Activated naive CD4-positive, alpha-beta T cell treated with Interleukin-2 at 50 U/mL for 16 hours (primary cell): ENCODE results near the gene CDH6.

ENCODE experiments used
- DNase-seq: peaks from one replicate; pipeline ENCODE4 v3.0.0-alpha.2; 2020

The CDH6 gene

DNA sequence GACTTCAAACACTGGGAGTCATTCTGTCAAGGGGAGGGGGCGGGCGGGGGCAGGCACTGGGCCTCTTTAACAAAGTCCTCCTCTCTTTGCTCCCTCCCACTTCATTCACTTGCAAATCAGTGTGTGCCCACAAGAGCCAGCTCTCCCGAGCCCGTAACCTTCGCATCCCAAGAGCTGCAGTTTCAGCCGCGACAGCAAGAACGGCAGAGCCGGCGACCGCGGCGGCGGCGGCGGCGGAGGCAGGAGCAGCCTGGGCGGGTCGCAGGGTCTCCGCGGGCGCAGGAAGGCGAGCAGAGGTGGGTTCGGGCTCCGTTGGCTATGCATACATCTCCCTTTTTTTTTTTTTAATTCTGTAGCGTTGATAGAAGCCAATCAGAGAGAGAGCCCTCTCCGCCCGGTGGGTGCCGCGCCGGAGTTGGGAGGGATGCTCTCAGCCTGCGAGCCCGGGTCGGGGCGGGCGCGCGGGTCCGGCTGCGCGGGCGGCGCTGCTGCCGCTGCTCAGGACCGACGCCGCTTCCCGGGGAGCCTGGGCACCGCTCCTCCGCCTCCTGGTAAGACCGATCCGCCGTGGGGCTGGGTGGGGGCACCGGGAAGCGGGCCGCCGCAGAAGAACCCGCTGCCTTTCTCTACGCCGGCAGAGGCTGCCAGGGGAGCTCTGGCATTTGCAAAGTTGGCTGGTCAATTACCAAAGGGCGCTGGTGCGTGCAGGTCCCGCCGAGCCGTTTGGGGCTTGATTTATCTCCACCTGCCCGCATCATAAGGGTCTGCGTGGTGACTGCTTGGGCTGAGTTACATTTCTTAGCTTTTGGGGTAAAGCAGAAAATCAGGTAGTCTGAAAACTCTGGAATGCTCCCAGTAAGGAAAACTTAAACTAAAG lies at the start of gene CDH6:
Gene CDH6, plus strand, starts transcription at position 96 of the 877 bp plus-strand sequence. CDS start 73,788 bp downstream, outside the sequence.
- no peak for DNase-seq

DNA sequence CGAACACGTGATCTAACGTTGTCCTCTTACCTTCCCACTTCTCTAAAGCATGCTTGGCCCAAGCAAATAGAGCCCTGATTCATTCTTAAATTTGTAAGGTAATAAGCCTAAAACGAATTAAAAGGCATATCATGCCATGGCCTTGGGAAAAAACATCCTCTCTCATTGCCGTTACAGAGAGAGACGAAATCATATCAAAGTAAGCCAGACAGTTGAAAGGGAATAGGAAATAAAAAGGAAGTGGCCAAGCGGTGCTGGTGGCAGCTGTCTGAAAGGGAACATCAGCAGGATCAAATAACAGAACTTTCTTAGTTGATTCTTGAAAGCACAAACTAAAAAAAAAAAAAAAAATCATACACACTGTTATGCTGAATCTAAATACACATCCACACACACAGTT lies 49.1 kb upstream of the CDH6 start:
- DNase-seq = no peak

DNA sequence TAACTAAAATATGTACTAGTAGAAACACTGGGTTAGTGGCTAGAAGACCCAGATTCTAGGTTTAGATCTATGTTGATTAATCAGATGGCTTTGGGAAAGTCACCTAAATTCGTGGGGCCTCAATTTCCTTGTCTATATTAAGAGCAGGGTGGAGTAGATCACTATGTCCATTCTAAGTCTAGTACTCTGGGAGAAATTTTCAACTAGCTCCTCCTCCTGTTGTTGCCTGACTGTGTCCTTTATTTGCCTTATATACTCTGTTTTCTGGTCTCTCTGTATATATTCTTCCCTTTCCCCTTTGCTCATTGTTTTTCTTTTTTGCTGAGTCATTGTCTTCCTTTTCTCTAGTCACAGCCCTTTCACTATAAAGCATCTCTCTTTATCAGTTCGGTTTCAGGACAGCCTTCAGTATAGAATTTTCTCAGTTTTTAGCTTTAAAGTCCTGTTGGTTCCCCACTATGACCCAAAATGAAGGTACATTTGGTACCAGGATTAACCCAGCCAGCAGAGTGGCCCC lies 44.5 kb upstream of the CDH6 start:
- DNase-seq = no peak

DNA sequence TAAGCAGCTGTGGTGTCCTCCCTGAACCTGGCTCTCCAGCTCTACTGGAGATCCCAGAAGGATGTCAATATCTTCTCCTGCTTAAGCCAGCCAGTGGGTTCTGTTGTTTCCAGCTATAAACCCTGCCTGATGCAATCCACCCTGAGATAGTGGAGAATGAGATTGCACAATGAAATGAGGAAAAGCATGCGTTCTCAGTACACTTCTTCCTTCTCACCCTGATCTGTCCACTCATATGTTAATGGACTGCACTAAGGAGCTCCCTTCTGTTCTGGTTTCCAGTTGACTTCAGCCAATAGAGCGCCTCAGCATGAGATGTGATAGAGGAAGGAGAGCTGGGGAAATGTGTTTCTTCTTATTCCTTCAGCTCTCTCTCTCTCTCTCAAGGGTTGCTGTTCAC lies 40.0 kb upstream of the CDH6 start:
- DNase-seq = no peak

DNA sequence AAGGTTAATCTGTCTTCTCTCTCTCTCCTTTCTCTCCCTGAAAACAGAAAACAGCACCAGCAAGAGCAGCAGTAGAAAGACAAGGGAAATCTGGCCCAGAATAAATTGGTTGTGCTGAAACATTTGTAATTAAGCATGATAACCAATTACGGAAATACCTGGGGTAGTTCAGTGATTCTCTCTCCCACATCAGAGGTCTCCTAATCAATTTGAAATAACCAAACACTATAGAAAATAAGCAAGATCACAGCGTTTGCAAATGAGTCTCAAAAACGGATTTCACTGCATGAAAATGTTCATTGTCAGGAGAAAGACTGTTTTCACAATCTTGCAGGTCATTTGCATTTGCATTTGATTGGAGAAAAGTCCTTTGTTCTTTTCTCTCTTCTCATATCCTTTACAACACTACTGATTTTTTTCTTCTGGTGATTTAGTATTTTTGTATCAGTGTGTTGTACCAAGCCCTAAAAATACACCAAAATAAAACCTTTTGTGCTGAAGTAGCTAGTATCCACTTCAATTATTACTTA lies 36.8 kb upstream of the CDH6 start:
- DNase-seq = no peak

DNA sequence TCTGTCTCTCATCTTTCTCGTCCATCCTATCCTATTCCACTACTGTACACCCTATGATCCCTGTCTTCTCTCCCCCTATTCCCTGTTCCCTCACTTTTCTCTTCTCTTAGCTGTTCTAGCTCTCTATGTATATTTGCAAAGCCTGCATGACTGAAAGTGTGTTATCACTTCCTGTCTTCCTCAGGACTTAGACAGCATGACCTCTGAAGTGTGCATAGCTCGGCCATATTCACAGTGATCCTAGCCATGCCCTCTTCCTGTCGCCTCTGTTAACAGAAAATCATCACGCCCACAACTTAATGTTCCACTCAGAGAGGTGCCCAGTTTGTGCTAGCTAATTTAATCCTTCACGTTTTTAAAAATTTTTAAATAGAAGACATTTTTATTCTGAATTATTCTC lies 35.8 kb upstream of the CDH6 start:
- DNase-seq = no peak

DNA sequence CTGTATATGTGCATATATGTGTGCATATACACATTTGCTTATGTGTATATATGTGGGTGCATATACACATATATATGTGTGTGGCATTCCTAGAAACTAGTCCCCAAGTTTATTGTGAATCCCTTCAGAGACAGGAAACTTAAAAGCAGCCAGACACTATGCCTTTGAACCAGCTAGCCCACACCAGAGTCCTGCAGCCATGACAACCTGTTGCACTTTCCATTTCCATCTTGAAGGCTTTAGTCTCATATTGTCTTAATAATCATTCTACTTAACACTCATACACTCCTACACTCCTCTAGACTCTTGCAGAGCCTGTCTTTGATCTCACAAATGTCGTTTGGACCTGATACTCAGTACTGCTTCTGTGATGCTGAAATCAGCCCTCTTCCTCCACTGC lies 34.8 kb upstream of the CDH6 start:
- DNase-seq = no peak

DNA sequence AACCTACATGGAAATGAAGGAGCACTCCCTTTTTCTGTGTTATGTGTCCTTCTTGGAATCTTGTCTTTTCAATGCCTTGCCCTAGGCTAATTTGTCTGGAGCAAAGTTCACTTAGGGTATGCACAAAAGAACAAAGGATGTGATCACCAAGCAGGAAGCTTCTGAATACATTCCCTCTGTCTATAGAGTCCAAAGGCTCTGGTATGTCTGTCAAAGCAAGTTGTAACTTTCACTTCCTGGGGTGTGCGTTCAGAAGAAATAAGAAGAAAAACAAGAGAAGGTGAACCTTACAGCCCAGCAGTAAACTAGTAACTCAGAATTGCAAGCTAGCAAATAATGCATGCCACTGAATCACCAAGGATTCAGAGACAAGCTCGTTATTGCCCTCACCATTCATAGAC lies 31.7 kb upstream of the CDH6 start:
- DNase-seq = no peak

DNA sequence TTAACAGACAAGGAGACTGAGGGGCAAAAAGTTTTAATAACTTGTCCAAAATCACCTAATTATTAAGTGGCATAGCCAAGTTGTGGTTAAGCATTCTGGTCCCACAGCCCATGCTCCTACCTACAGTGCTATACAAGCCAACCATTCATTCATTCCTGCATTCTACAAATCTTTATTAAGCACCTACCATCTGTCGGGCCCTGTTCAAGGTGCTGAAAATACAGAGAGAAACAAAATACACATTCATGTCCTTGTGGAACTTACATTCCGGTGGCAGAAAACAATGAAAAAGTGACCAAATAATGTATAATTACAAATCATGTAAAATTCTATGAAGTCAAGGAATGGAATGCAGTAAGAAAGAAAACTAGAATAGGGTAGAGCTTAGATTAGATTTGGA lies 27.8 kb upstream of the CDH6 start:
- DNase-seq = no peak

DNA sequence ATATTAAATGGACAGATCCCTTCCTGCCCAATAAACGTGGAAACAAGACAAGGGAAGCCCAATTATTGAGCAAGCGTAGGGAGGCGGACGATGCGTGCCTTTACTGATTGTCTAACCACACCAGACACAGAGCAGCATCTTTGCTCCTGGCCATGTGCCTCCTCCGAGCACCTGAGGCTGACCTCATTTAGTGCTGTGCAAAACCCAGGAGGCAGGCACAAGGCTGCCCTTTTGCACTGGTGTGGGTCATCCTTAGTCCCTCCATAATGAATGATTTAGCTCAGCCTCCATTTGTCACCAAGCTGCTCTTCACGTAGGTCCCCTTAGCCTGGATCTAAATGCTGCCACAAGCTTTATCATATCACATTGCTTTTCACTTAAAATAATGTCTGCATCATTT lies 24.1 kb upstream of the CDH6 start:
- no peak for DNase-seq

DNA sequence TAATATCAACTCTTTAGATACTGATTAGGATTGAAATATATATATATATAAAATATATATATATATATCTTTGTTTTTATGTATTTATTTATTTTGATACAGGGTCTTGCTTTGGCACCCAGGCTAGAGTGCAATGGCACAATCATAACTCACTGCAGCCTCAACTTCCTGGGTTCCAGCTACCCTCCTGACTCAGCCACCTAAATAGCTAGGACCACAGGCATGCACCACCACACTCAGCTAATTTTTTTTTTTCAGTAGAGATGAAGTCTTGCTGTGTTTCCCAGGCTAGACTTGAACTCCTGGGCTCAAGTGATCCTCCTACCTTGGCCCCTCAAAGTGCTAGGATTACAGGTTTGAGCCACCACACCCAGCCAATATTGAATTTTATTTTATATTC lies 20.6 kb upstream of the CDH6 start:
- no peak for DNase-seq

DNA sequence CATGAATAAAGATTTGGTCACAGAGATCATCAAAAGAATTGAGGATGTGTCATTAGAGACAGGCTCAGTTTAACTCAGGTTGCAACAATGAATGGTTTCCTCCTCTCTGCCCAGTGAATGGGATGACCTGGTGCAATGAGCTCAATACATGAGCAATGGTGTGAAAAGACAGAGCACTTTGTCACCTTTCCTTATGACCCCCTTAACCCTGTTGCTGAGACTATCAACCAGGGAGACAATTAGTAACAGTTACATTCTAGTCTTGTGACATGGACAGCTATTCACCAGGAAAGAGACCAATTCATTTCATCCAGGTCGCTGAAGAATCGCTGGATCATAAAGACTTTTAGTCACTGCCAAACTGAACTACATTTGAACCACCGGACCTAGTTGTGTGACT lies 19.9 kb upstream of the CDH6 start:
- DNase-seq = no peak

DNA sequence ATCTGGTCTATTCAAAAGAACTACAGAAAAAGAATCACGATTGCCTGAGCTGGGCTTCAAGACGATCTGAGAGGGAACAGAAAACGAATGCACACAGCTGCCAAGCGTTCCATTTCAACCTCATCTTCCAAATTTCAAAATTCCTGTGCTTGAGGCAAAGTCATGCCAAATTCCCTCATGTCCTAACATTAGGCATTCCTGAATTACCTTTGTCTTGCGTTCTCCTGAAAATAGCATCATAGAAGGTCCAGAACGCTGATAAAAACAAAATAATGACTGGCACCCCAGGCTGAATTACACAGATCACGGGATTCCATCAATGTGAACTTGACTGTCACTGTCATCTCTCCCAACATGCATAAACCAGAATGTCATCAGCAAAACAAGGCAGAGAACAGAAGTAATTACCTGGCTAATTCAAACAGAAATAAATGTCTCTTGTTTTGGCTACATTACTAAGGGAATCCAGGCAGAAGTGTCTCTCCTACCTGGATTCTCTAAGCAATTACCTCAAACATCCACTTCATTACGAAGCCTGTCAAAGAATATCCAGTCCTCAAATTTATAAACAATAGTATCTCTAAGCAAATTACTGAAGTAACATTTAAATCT lies 12.0 kb upstream of the CDH6 start:
- DNase-seq = no peak

DNA sequence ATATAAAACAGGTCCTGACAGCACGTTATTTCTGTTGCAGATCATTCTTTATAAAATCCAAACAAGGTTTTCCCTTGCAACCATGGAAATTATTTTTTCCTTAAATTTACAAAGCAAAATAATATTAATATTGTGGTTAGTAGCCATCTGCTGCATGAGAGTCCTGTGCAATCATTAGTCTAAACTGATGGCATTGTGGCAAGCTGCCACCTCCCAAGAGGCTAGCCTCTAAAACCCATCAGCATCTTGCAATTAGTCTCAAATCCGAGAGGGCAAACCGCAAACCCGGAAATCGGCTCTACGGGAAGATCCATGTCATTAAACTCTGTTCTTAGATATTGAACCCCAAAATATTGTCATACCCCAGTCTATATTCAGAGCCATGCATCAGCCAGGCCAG lies 11.3 kb upstream of the CDH6 start:
- DNase-seq = no peak

DNA sequence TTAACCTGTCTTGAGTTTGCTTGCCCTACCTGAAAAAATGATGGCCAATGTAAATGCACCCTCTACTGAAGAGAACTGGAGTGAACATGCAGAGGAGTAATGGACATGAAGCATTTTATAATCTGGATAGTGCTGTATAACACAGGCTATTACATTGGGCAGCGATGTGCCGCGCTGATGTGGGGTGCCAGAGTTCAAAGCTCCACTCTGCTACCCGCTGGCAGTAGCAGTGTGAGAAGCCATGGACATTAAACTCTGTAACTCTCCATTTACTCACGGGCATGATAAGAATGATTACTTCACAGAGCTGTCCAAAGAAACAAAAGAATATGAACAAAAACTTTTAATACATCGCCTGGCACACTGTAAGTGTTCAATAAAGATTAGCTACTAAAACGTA lies 7.5 kb upstream of the CDH6 start:
- DNase-seq = no peak

DNA sequence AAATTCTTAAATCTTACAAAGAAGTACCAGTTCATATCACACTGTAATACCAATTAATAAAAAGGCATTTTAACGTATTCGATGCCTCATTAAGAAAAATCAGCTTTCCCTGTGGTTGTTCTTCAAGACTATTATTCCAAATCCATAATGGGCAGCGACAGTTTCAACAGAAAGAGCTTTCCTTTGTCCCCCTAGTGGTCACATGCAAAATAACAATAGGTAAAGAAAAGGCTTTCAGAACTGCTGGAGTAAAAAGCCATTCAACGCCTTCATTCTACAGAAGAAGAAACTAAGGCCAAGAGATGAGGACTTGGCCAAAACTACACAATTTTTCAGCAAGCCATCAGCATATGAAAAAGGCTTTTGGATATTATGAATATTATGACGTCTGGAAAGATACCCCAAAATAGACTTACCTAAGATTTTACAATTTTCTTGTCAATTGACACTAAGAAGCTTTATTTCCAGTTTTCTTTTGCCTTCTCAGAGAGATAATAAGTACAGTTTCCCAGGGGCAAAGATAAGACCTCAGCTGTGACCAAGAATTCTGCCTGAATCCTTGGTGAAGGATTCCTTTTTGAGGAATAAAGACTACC lies 6.7 kb upstream of the CDH6 start:
- DNase-seq = no peak

DNA sequence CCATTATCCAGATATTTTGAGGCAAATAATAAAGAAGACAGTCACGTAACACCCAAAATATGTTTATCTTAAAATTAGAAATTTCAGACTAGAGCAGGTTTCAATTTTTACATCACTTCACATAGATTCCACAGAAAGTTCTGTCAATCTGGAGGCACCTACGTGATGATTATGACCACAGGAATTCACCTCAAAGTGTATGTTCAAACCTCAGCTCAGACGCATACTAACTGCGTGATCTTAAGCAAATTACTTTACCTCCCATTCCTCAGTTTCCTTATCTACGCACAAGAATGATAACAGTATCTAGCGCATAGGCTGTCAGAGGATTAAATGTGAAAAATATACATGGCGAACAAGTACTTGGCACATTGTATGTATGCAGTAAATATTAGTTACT lies 5.9 kb upstream of the CDH6 start:
- DNase-seq = no peak

DNA sequence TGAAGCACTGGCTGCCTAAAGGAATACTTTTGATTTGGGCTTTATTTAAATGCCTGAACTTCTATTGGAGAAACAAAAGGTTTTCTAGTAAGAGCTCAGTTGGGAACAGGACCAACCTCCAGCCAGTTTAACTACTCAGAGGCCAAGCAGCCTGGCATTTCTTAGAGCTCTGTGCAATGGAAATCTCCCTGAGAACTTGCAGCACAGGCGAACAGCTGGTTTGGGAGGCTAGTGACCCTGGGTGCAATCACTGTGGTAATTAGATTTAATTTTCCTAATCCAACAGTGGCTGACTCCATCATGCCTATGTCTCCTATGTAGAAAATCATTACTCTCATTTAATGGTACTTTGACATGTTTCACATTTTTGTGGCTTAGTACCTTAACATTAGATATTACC lies 1.0 kb upstream of the CDH6 start:
- no peak for DNase-seq

DNA sequence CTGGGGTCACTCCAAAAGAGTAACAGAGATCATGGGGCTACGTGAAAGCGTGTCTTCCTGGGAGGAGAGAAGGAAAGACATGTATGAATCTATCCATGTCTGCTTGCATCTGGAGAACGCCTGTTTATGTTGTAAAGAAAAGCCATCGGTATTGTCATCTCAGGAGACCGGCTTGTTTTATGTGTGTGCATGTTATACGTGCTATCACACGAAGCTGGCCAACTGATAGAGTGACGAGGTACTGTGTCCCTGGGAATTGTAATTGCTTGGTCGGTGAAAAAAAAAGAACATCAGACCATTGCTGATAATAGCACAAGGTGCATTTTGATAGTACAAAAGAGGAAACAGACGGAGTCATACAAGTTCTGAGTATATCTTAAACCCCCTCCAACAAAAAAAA lies 370 bp upstream of the CDH6 start:
- no peak for DNase-seq

DNA sequence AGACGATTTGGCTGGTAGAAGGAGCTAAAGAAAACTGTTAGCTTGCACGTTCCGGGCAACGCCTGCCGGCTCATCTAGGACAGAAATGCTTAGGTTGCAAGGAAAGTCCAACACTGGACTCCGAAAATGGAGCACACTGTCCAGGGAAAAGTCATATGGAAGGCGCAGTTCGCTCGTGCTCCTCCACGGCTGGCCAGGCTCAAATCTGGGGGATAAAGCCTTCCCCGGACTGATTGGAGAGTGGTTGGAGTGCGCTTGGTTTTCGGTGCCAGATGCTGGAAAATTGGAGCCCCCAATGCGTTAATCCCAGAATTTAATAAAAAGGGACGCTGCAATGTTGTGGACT lies 955 bp downstream of the CDH6 start:
- no peak for DNase-seq

DNA sequence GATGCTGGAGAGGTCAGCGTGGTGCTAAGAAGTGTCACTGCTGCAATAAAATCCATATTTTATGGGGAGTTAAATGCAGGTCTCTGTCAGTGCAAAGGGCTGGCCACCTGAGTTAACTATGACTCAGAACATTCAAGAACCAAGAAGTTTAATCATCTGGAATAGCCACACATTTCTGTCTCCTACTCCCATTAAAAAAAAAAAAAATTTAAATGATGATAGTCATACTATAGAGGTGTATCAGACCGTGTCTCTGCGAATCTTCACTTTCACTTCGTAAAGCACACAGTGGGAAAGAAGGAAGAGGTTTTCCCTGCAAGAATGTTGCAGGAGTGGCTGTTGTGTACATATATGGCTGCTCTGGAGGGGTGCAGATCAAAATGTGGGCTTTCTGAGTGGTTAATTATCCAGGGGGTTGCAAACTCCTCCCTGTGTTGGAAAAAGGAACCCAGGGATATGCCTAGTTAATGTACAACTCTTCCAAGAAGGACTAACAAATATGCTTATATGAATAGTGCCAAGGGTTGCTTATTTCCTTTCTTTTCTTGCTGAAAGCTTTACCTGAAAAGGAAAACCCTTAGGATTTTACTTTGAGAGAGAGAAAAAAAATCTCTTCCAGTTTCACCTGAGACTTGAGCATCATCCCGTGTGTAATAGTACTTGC lies 1.5 kb downstream of the CDH6 start:
- DNase-seq = no peak

DNA sequence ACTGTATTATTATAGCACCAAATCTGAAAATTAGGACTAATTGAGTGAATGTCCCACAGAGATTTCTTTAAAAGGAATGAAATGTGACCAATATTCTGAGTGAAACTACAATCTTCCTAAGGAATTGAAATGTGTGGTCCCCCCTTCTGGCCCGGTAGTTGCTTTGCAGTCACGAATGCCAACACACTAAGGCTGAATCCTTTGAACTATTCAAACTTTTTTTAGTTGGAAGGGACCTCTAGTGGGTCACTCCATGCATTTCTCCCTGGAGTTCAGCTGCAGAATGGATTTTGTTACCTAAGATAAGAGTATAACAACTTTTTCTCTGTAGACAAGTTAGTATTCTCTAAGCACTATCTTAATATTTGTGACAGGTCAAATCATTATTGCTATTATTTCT lies 2.8 kb downstream of the CDH6 start:
- no peak for DNase-seq

DNA sequence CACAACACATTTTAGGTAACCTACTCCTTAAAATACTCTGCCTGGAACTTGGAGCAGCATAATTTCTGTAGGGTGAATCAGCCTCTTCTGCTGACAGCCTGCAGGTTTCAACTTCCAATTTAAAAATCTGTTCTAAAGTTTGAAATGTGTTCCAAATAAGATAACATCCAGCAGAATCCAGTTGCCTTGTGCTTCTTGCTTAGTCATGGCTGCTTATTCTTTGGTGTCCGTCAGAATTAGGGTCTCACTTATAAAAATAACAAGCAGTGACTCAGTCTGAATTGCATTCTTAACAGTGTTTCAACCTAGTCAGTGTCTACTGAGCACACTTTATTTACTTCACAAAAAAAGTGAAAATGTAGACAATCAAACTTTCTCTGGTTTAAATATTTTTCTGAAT lies 3.7 kb downstream of the CDH6 start:
- DNase-seq = no peak

DNA sequence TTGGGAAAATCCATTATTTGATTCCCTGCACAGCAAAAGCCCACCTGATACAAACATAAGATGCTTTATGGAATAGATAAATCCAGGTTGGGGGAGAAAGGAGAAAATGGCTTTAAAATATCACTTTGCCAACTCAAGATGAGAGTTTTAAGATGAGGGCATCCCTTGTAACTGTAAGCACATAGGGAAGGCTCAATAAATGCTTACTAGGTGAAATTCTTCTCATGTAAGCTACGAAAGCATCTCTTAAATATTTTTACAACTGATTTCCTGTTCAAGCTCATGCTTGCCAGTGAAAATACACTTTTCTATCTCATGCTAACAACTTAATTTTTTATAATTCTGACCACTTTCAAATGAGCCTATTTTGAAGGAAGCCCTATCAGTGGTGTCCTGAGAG lies 11.5 kb downstream of the CDH6 start:
- no peak for DNase-seq
